ENCODE results near the gene SGPL1. TPM values are rescaled to one million over a fixed set of nuclear protein-coding genes. Genes with fewer than 3 reads are reported as not detected.

The SGPL1 gene
- total RNA-seq, 2 donors from 2014 or later, result 61.3 to 77.6 TPM

- H3K4me1 Mint-ChIP-seq (ENCODE audit: low read depth), result no peaks in the 10 kb centered on the region
- DNase-seq (no peak), ATAC-seq (replicated peaks in 1 of 2) (no peak)
- no peaks in the 10 kb centered on the region for H3K27me3 Mint-ChIP-seq (ENCODE audit: low read depth)
- H3K9me3 Mint-ChIP-seq, result no peaks in the 10 kb centered on the region
- no peak overlapping the region for H3K27ac Mint-ChIP-seq
- H3K36me3 Mint-ChIP-seq (ENCODE audit: insufficient read depth in 2 of 2), result no peaks in the 10 kb centered on the region
- H3K4me3 Mint-ChIP-seq, result no peak overlapping the region
Measured at GRCh38 chr10:70775679-70776454, 39.9 kb upstream of the SGPL1 start.

GRCh38 chr10:70776455-70777005 lies 39.2 kb upstream of the SGPL1 start:
- no peak for ATAC-seq (replicated peaks in 1 of 2)
- no peak overlapping the region for H3K27ac Mint-ChIP-seq
- H3K4me1 Mint-ChIP-seq (ENCODE audit: low read depth), result no peaks in the 10 kb centered on the region
- H3K9me3 Mint-ChIP-seq, result no peaks in the 10 kb centered on the region
- no peak overlapping the region for H3K4me3 Mint-ChIP-seq
- H3K36me3 Mint-ChIP-seq (ENCODE audit: insufficient read depth in 2 of 2), result no peaks in the 10 kb centered on the region
- DNase-seq, result no peak
- H3K27me3 Mint-ChIP-seq (ENCODE audit: low read depth), result no peaks in the 10 kb centered on the region

GRCh38 chr10:70777063-70777875 lies 38.5 kb upstream of the SGPL1 start:
- no peaks in the 10 kb centered on the region for H3K36me3 Mint-ChIP-seq (ENCODE audit: insufficient read depth in 2 of 2)

GRCh38 chr10:70778267-70778924 lies 37.4 kb upstream of the SGPL1 start:
- DNase-seq, result no peak
- no peak overlapping the region for H3K4me3 Mint-ChIP-seq
- no peaks in the 10 kb centered on the region for H3K4me1 Mint-ChIP-seq (ENCODE audit: low read depth)
- no peaks in the 10 kb centered on the region for H3K27me3 Mint-ChIP-seq (ENCODE audit: low read depth)
- no peaks in the 10 kb centered on the region for H3K9me3 Mint-ChIP-seq
- no peak overlapping the region for H3K27ac Mint-ChIP-seq
- H3K36me3 Mint-ChIP-seq (ENCODE audit: insufficient read depth in 2 of 2), result no peaks in the 10 kb centered on the region
- ATAC-seq (replicated peaks in 1 of 2), result no peak

More at GRCh38 chr10:70777063-70777875, 38.5 kb upstream of the SGPL1 start:
- Mint-ChIP-seq H3K9me3 (no peaks in the 10 kb centered on the region), H3K4me1 (ENCODE audit: low read depth) (no peaks in the 10 kb centered on the region), H3K27ac (no peak overlapping the region), H3K4me3 (no peak overlapping the region), H3K27me3 (ENCODE audit: low read depth) (no peaks in the 10 kb centered on the region)
- DNase-seq (no peak), ATAC-seq (replicated peaks in 1 of 2) (no peak)

- ATAC-seq (replicated peaks in 1 of 2) (no peak), DNase-seq (no peak)
- Mint-ChIP-seq H3K9me3 (no peaks in the 10 kb centered on the region), H3K4me1 (ENCODE audit: low read depth) (no peaks in the 10 kb centered on the region), H3K27ac (no peak overlapping the region), H3K36me3 (ENCODE audit: insufficient read depth in 2 of 2) (no peaks in the 10 kb centered on the region), H3K4me3 (no peak overlapping the region), H3K27me3 (ENCODE audit: low read depth) (no peaks in the 10 kb centered on the region)
Measured at GRCh38 chr10:70779088-70779487, 36.7 kb upstream of the SGPL1 start.

GRCh38 chr10:70779511-70780369 lies 36.0 kb upstream of the SGPL1 start:
- Mint-ChIP-seq H3K27me3 (ENCODE audit: low read depth) (no peaks in the 10 kb centered on the region), H3K4me3 (no peak overlapping the region), H3K27ac (no peak overlapping the region), H3K9me3 (no peaks in the 10 kb centered on the region), H3K36me3 (ENCODE audit: insufficient read depth in 2 of 2) (no peaks in the 10 kb centered on the region), H3K4me1 (ENCODE audit: low read depth) (no peaks in the 10 kb centered on the region)
- ATAC-seq (replicated peaks in 1 of 2) (no peak), DNase-seq (no peak)

- H3K27me3 Mint-ChIP-seq (ENCODE audit: low read depth), result no peaks in the 10 kb centered on the region
- H3K27ac Mint-ChIP-seq, result no peak overlapping the region
- DNase-seq, result no peak
- no peaks in the 10 kb centered on the region for H3K9me3 Mint-ChIP-seq
- H3K36me3 Mint-ChIP-seq (ENCODE audit: insufficient read depth in 2 of 2), result no peaks in the 10 kb centered on the region
- no peak overlapping the region for H3K4me3 Mint-ChIP-seq
- no peaks in the 10 kb centered on the region for H3K4me1 Mint-ChIP-seq (ENCODE audit: low read depth)
- ATAC-seq (replicated peaks in 1 of 2), result no peak
Measured at GRCh38 chr10:70780370-70780760, 35.4 kb upstream of the SGPL1 start.

- Mint-ChIP-seq H3K9me3 (no peaks in the 10 kb centered on the region), H3K27me3 (ENCODE audit: low read depth) (no peaks in the 10 kb centered on the region), H3K4me3 (no peak overlapping the region), H3K4me1 (ENCODE audit: low read depth) (no peaks in the 10 kb centered on the region), H3K27ac (no peak overlapping the region), H3K36me3 (ENCODE audit: insufficient read depth in 2 of 2) (no peaks in the 10 kb centered on the region)
- no peak for DNase-seq
- no peak for ATAC-seq (replicated peaks in 1 of 2)
Measured at GRCh38 chr10:70780772-70781171, 35.0 kb upstream of the SGPL1 start.

- Mint-ChIP-seq H3K27ac (no peak overlapping the region), H3K27me3 (ENCODE audit: low read depth) (no peaks in the 10 kb centered on the region), H3K4me3 (no peak overlapping the region), H3K9me3 (no peaks in the 10 kb centered on the region), H3K36me3 (ENCODE audit: insufficient read depth in 2 of 2) (no peaks in the 10 kb centered on the region), H3K4me1 (ENCODE audit: low read depth) (peaks cover 6% of the 10 kb centered on the region)
- ATAC-seq (replicated peaks in 1 of 2), result no peak
- no peak for DNase-seq
Measured at GRCh38 chr10:70781461-70782051, 34.2 kb upstream of the SGPL1 start.

GRCh38 chr10:70782086-70782745 lies 33.5 kb upstream of the SGPL1 start:
- ATAC-seq (replicated peaks in 1 of 2) (no peak), DNase-seq (no peak)
- Mint-ChIP-seq H3K27ac (no peak overlapping the region), H3K4me3 (no peak overlapping the region), H3K27me3 (ENCODE audit: low read depth) (no peaks in the 10 kb centered on the region), H3K36me3 (ENCODE audit: insufficient read depth in 2 of 2) (no peaks in the 10 kb centered on the region), H3K4me1 (ENCODE audit: low read depth) (peaks cover 13% of the 10 kb centered on the region), H3K9me3 (no peaks in the 10 kb centered on the region)

- Mint-ChIP-seq H3K36me3 (ENCODE audit: insufficient read depth in 2 of 2) (no peaks in the 10 kb centered on the region), H3K4me3 (no peak overlapping the region), H3K27ac (no peak overlapping the region), H3K27me3 (ENCODE audit: low read depth) (no peaks in the 10 kb centered on the region), H3K4me1 (ENCODE audit: low read depth) (peaks cover 17% of the 10 kb centered on the region), H3K9me3 (no peaks in the 10 kb centered on the region)
- no peak for ATAC-seq (replicated peaks in 1 of 2)
- DNase-seq, result no peak
Measured at GRCh38 chr10:70782746-70783680, 32.7 kb upstream of the SGPL1 start.

Measured in activated T-cell treated with anti-CD3 and anti-CD28 coated beads, Interleukin-2, amount 50 U/mL, for 72 hours (primary cell).